ENCODE results near the gene AKR1B15.
"Not testable (repeated sequence)": the region's sequence is repeated elsewhere in the genome, so short reads cannot be mapped to it uniquely, and the experiment has no call there.

AKR1B15 gene

DNA sequence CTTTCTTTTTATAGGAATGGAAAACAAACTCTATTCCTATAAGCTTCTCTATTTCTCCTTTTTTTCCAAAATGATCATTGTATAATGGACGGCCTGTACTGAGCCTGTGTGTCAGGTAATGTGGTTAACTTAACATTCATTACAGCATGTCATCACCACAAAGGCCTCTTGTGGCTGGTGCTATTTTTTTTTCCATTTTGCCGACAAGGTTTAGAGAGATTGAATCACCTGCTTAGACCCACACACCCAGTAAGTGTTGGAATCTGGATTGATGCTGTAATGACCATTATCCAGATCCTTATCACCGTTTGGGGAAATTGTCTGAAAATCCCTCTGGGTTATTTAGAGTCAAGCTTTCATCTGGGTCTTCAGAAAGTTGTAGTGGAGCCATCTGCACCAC is 18.5 kb downstream of the AKR1B15 start:
- no peak for DNase-seq

GRCh38 chr7:134569962-134570361 is 21.1 kb downstream of the AKR1B15 start:
- not testable (repeated sequence) for DNase-seq

DNA sequence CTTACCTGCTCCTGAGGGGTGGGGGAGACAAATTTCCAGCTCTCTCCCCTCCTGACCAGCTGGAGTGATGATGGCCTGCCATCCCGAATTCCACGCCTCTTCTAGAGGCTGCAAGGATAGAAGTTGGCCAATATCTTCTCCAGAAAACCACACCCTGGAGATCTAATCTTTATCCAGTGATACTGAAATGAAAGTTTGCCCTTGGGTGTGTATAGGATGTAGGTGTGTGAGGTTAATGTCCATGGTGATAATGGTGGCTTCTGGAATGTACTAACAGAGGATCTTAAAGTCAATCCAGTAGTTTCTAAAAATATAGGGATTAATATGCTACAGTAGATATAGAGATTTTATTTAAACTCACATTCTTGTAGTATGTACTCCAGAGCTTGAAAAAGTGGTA is 22.2 kb downstream of the AKR1B15 start:
- no peak for DNase-seq

DNA sequence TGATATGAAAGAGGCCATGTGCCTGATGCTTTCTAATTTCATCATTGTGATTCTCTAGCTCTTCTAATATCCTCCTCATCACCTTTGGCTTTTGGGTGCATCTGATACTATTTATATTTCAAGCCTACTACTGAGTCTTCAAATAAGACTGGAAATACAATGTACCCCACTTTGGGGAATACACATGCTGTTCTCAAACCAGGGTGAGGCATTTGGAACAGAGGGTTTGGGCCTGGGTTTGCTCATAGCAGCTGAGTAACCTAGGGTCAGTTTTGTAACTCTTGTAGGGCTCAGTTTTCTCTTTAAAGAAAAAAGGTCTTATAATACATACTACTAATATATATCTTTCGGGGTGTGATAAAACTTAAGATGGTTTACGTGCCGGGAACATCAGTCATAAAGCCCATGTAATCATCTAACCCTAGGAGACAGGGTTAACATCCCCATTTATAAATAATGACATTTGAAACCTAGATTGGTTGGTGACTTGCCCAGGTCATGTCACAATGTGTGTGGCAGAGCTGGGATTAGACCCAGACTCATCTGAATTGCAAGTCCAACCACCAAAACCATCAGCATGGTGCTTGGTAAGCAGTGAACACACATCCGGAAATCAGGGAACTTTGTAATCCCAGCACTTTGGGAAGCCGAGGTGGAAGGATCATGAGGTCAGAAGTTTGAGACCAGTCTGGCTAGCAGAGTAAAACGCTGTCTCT is 23.0 kb downstream of the AKR1B15 start:
- DNase-seq = no peak

DNA sequence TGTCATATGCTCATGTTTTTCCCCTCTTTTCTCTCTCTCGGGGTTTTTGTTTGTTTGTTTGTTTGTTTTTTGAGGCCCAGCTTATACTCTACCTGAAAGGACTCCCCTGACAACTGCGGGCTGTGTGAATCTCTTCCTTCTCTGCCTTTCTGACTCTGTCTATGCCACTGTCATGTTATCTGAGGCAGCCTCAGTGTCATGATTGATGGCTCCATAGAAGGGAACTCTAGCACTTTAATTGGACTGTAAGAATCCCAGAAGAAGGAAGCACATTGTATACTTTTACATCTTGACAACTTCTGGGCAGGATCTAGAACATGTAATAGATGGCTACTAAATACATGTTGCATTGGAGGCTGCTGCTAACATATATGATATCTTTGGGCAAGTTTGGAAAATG is 25.4 kb downstream of the AKR1B15 start:
- no peak for DNase-seq

GRCh38 chr7:134584290-134584689 is 35.4 kb downstream of the AKR1B15 start:
- DNase-seq = no peak

DNA sequence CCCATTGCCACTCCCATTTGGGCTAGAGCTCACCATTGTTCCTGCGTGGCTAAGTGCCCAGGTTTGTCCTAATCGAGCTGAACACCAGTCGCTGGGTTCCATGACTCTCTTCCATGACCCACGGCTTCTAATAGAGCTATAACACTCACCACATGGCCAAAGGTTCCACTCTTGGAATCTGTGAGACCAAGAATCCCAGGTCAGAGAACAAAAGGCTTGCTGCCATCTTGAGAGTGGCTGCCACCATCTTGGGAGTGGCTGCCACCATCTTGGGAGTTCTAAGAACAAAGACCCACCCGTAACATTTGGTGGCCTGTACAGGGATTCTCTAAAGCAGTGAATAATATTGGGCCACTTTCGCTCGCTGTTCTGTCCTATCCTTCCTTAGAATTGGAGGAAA is 37.0 kb downstream of the AKR1B15 start:
- DNase-seq = no peak

DNA sequence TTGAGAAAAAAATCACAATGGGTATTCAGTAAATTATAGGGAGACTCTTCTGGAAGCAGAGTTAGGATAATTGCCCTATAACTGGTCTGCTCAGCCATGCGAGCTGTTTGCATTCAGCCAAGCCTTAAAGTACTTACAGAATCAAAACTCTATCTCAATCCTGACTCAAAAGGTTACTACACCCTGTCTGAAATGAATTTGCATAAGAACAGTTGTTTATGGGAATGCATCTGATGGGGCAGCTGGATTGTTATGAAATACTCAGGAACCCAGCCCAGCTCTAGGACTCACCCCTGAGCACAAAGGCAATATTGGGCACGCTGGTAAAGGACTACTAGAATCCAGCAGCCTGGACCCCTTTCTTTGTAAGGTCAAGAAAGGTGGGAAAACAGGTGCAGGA is 38.8 kb downstream of the AKR1B15 start:
- no peak for DNase-seq

GRCh38 chr7:134589491-134589941 is 40.6 kb downstream of the AKR1B15 start:
- no peak for DNase-seq

- peak; percentile 90 for DNase-seq
Observed at GRCh38 chr7:134593530-134594392, 44.9 kb downstream of the AKR1B15 start.

- DNase-seq = no peak
Observed at GRCh38 chr7:134594877-134595276, 46.0 kb downstream of the AKR1B15 start.

DNA sequence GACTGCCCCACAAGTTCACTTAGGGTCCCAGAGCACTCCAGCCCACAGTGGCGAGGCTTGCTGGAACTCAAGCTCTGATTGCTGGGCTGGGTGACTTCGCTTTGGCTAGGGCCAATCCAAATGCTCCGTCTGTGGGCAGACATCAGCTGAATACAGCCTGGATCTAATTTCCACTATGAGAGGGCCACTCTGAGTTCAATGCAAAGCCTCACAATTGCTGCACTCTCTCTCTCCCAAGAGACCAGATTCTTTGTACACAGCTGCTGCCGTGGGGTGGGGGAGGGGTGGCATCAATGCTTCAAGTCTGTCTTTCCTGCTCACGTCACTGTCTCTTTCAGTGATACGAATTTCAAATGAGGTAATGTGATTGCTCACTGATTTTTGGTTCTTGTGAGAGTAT is 50.5 kb downstream of the AKR1B15 start:
- DNase-seq = no peak

DNA sequence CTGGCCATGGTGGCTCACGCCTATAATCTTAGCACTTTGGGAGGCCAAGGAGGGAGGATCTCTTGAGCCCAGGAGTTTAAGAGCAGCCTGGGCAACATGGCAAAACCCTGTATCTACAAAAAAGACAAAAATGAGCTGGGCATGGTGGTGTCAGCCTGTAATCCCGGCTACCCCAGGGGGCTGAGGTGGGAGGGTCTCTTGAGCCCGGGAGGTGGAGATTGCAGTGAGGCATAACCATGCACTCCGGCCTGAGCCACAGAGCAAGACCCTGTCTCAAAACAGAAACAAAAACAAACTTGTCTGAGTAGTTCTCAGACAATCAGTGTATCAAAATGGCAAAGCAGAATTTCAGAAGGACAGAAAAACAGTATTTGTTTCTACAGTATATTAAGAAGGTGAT is 52.5 kb downstream of the AKR1B15 start:
- no peak for DNase-seq

GRCh38 chr7:134602881-134603451 is 54.1 kb downstream of the AKR1B15 start:
- DNase-seq = peak; percentile 32

- peak; percentile 84 for DNase-seq
Observed at GRCh38 chr7:134605978-134606923, 57.3 kb downstream of the AKR1B15 start.

DNA sequence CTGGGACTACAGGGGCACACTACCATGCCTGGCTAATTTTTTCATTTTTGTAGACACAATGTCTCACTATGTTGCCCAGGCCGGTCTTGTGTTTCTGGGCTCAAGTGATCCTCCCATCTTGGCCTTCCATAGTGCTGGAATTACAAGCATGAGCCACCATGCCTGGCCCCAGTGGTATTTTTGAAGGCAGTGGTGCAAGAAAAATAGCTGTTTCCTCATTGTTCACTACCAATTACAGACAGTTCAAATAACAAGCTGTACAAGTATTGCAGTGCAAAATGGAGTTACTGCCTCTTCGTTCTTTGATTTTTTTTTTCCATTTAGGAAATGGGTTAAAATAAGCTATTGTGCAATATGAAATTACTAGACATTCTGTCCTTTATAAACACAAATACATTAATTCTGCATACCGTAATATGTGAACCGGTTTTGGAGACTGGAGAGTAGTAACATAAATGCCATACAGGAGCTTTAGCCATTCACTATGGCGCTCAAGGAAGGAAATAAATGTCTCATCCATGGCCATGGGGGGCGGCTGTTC is 62.8 kb downstream of the AKR1B15 start:
- no peak for DNase-seq

- no peak for DNase-seq
Observed at GRCh38 chr7:134612197-134612596, 63.3 kb downstream of the AKR1B15 start.

- peak; percentile 14 for DNase-seq
Observed at GRCh38 chr7:134613623-134614347, 64.9 kb downstream of the AKR1B15 start.

DNA sequence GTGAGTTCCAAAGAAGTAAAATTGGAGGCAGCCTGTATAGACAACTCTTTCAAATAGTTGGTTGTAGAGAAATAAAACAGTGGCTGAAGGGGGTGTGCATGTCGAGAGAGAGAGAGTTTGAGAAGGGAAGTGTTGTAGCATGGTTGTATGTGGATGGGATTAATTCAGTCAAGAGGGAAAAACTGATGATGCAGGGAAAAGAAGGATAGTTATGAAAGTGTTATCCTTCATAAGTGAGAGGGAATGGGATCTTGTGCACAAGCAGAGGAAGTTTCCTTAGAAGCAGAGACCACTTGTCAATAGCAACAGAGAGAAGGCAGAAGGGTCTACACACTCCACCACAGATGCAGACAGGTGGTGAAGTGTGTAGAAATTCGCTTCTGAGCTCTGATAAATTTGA is 67.7 kb downstream of the AKR1B15 start:
- no peak for DNase-seq

DNA sequence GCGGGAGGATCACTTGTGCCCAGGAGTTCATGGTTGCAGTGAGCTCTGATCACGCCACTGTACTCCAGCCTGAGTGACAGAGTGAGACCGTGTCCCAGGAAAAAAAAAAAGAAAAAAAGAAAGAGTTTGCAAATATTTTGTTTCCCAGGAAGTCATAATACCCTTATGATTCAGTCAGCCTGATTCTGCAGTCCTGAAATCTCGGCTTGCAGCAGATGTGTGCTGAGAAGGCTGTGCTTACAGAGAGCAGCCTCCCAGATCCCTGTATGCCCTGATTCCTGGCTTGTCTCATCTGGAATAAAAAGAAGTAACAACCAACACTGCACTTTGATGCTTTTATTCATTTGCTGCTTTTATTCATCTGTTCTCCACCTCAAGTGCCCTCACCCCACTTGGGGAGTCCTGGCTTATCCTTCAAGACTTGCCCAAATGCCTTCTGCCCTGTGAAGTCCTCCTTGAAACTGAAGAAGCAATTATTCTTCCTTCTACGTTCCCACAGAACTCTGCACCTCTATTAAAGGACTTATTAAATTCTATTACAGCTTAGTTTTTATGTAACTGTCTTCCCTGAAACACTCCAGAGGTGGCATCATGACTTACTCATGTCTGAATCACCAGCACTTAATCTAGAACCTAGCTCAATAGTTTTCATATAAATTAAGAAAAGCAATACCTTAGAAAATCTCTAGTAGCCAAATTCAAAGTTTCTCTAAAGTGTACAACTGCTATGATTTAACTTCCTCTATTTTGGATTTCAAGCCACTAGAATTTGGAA is 70.0 kb downstream of the AKR1B15 start:
- DNase-seq = peak; percentile 23
